Fibroblast of skin of left quadriceps (primary cell): ENCODE data around the gene VEPH1.

Experiments
- DNase-seq, 2 experiments: peaks; one replicate each; pipeline ENCODE4 v3.0.0-alpha.2; 2013; ENCODE audit warnings: low read depth in 2 of 2

VEPH1 gene

GRCh38 chr3:157388976-157389375 lies 114.2 kb downstream of the VEPH1 start:
- DNase-seq = peak; percentile 75 to 77

DNA sequence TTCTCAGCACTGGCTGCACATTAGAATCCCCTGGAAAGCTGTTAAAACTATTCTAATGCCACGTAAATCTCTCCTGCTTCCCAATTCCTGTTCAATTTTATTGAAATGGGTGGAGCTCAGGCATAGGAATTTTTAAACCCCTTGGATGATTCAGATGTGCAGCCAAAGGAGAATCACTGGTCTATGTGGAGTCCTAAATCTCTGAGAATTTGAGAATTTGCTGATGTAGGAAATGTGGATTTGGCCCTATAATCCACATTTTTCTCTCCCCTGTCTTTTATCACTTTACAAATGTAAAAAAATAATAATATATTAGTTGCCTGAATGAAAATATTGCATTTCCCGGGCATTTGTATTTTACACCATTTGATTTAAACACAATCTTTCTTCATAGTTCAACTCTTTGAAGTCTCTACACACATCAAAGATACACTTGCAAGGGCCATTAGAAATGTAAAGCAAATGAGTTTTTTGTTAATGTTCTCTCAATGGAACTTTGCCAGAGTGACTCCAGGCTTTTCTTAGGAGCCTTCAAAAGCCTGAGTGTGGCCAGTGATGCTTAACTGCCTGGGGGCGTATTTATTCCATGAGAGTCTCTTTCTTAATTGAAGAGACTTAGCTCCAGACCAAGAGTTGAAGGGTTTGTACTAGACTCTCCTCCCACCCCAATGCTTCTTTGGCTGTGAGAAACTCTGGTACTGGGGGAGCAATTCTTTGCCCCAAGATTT lies 115.3 kb downstream of the VEPH1 start:
- DNase-seq = no peak

DNA sequence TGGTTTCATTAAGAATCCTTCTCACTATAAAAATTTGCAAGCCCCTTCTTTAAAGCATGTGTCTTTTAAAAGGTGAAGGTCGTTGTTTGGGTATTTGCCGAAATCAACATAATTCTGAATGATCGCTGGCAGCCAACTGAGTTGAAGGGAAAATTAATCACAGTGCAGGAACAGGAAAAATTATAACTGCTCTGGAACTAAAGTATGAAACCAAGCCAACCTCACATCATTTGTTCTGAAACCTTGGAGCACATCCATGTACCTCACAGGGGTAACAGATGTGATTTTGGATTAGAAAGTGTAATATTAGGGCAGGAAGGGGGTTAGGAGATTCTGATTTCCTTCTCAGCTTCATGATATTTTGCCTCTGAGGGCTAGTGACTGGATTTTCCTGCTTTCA lies 118.7 kb downstream of the VEPH1 start:
- DNase-seq = no peak

DNA sequence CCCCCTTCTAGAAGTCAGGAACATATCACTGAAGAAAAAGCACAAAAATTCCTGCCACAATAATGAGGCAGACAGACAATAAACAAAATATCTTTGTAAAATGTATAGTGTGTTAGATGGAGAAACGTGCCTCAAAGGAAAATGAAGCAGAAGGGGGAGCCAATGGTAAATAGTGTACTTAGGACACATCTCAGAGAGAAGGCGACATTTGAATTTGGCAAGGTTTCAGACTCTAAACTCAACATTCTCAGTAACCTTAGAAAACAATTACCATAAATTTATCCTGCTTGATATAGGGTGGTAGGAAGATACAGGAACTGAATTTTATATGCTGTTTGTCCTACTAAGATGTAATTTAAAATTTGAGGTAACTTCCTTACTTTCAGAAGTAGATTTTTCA lies 119.2 kb downstream of the VEPH1 start:
- no peak for DNase-seq

- no peak for DNase-seq
These were observed 121.6 kb downstream of the VEPH1 start for GRCh38 chr3:157381606-157382005.

- DNase-seq = no peak
These were observed 123.6 kb downstream of the VEPH1 start for GRCh38 chr3:157379525-157380140.

DNA sequence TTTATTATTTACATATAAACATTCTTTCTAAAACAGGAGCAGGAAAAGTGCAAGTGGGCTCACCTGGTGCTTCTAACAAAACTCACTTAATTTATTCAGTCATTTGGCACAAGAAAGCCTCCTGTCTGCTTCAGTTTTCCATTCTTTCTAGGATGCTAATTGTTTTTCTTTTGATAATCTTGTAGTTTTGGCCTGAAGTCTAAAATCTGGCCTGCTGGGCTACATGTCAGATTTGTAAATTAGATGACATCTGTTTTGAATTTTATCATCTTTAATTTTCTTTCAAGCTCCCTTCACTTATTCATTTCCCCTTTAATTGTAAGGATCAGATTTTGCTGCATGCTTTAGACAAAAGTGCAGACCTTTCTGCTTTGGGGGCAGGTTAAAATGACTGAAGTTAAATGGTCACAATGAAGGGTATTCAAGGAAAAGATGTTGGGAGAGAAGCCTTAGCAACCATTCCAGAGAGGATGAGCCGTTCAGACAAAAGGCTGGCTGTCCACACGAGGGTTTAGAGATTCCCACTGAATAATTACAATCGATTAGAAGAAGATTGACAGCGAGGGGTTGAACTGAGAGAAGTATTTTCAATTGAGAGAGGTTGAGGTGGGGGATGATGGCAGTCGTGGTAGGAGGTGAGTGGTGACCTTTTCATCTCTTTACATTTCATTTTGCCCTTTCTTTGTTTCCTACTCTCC lies 126.5 kb downstream of the VEPH1 start:
- DNase-seq = no peak

DNA sequence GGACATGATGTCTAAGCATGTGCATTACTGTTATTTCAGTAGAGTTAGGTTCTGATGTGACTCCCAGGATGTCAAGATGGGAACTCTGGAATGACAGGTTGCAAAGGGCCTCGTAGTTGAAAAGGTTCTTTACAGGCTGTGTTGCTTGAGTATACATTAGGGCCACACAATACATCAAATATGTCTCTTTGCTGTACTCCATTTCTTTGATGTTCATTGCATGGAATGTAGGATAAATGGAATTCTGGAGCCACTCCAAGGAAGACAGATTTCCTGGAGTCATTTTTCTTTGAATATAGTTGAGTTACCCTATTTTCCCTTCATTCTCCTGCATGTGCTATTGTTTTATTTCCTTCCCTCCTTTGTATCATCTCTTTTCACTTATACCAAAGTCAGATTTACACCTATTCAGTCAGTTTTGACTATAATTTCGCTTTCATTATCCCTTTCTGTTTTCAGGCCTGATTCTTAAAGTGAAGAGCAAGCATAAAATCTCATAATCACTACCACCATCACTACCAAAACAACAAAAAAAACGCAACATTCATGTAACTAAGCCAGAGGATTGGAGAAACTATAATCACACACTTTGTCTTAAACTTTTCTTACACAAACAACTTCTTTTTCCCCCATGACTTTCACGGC lies 127.8 kb downstream of the VEPH1 start:
- peak in 1 of 2 experiments; percentile 37 for DNase-seq

DNA sequence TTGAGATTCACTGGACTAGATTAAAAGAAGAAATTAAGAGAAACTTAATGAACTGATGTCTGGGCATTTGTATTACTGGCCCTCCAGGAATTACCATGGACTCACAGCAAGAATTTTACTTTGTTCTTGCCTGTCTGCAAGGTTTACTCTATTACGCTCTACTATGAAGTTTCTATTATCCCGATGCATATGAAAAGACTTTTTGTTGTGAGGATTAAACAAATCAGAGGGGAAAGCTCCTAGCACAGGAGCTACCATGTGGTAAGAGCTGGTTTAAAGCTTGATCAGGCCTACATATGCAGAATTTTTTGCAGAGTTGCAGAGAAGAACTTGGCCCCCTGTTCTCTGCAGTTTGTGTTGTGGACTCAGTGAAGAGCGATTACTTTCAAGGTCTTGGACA lies 128.3 kb downstream of the VEPH1 start:
- no peak for DNase-seq

GRCh38 chr3:157373783-157374182 lies 129.4 kb downstream of the VEPH1 start:
- peak; percentile 83 to 87 for DNase-seq

GRCh38 chr3:157370867-157371266 lies 132.3 kb downstream of the VEPH1 start:
- no peak for DNase-seq

GRCh38 chr3:157369727-157370421 lies 133.3 kb downstream of the VEPH1 start:
- no peak for DNase-seq

DNA sequence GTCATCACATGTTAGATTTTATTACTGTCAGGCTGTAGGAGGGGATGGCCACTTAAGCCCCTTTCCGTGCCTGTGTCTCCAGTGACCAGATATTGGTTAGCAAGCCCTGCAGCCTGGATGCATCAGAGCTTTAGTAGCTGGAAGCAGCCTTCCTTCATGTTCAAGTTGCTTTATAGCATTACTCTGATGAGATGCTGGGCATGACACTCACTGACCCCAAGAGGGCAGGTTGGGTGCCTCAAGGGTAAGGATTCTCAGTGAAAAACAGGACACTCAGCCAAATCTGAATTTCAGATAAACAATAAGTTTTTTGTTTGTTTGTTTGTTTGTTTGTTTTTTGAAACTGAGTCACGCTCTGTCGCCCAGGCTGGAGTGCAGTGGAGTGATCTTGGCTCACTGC lies 135.0 kb downstream of the VEPH1 start:
- DNase-seq = no peak

DNA sequence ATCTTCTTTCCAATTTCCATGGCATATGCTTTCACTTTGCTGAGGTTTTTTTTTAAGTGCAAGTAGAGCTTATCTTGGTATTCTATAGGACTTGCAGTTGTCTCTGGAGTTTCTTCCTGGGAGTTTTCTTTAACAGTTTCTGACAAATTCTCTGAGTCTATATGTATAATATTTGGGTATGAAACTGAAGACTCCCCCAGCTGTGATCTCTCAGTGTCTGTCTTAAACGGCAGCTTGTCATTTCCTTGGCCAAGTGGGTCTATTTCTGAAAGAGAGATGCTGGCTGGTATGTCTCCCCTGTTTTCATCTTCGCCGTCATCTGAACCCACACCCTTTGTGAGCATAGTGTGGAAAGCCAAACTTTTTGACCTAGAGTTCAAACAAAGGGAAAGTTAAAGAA lies 139.8 kb downstream of the VEPH1 start:
- no peak for DNase-seq

DNA sequence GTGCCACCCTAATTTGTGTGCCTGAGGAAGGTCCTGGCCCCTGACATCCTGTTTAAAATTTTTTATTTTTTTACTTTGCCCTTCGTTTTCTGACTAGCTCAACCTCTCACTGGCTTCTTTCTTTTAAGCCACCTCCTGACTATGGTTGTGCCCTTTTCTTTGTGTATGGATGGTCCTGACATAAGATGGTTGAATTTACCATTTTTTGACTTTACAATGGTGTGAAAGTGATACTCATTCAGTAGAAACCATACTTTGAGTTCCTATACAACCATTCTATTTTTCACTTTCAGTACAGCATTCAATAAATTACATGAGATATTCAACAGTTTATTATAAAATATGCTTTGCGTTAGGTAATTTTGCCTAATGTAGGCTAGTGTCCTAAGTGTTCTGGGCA lies 140.9 kb downstream of the VEPH1 start:
- no peak for DNase-seq

GRCh38 chr3:157360044-157360443 lies 143.2 kb downstream of the VEPH1 start:
- peak; percentile 82 to 83 for DNase-seq

GRCh38 chr3:157356541-157356940 lies 146.7 kb downstream of the VEPH1 start:
- no peak for DNase-seq

GRCh38 chr3:157355276-157355675 lies 147.9 kb downstream of the VEPH1 start:
- DNase-seq = no peak

DNA sequence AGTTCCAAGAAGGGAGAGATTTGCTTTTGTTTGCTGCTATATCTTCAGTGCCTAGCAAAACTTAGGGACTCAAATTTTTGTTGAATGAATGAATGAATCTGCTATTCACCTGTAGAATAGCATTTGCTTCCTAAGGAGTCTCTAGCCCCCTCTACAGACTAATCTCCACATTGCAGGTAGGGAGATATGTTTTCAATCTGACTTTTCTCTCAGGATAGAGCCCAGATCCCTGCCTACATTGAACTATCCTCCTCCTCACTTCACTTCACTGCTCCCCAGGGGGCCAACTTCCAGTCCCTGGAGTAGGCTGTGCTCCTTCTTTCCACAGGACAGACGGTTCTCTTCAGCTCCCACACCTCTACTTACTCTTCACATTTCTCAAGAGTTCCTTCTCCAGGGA lies 148.5 kb downstream of the VEPH1 start:
- no peak for DNase-seq

DNA sequence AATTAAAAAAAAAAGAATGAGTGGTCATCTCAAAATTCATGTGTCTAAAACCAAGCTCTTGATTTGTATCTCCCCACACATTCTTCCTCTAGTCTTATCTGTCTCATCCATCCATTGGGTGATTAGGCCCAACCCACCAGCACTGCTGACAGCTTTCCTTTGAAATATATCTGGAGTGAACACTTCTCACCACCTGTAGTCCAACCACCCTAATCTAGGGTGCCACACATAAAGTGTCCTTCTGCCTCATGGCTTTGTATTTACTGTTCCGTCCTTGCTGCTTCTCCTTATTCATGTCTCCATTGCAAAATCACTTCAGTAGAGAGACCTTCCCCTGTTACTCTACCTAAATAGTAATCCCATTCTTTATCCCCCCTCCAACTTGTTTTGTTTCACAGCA lies 149.0 kb downstream of the VEPH1 start:
- DNase-seq = no peak

DNA sequence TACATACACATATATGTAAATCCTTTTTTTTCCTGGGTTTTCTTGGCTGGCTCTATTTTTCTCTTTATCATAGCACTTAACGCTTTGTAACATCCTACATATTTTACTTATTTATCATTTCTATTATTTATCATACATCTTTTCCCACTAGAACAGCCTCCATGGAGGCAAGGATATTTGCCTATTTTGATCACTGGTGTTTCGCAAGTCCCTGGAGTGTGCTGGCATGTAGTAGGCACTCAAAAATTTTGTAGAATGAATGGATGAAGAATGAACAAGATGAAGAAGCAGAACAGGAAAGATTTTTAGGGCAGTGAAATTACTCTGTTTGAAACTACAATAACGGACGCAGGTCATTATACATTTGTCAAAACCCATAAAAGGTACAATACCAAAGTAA lies 149.6 kb downstream of the VEPH1 start:
- no peak for DNase-seq

DNA sequence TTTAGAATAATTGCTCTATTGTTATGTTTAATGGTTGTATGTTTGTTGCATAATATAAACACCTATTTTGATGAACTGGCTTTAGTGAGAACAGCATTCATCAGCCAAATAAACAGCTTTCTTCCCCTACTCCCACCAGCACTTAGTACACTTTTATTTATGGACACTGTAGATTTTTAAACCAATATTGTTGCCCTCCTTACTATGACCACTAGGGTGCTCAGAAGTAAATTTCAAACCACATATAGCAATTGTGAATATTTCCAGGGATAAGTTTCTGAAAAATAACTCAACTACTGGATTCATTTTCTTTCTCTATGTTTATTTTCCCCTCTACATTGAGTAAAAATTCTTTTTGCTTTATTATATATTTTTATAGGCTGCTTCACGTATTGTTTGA lies 151.2 kb downstream of the VEPH1 start:
- DNase-seq = no peak
